Left ventricle myocardium inferior (tissue), 1 donor: Measurements from ENCODE around the gene FAM174C. TPM values are rescaled to one million over a fixed set of nuclear protein-coding genes. Genes with fewer than 3 reads are reported as not detected.

Experiments
- DNase-seq: peaks from one replicate; pipeline ENCODE4 v3.0.0-alpha.2; 2020
- H3K27ac ChIP-seq: fragments of 200-600 bp; replicated peaks from 2 replicates; pipeline ENCODE4 v1.8.0; 2021
- H3K27me3 ChIP-seq: fragments of 200-600 bp; 2 replicates; pipeline ENCODE4 v1.8.0; 2021; ENCODE audit warnings: low read depth
- H3K36me3 ChIP-seq: fragments of 200-600 bp; 2 replicates; pipeline ENCODE4 v1.8.0; 2021
- H3K4me1 ChIP-seq: fragments of 200-600 bp; 2 replicates; pipeline ENCODE4 v1.8.0; 2021
- H3K4me3 ChIP-seq: fragments of 200-600 bp; 2 replicates; pipeline ENCODE4 v1.8.0; 2021; ENCODE audit warnings: mild to moderate bottlenecking, moderate library complexity
- H3K9me3 ChIP-seq: fragments of 200-600 bp; replicated peaks from 2 replicates; pipeline ENCODE4 v1.8.0; 2021
- CTCF ChIP-seq: fragments of 200-600 bp; IDR thresholded peaks from 2 replicates; pipeline ENCODE4 v1.8.0; 2021; ENCODE audit warnings: antibody characterized with exemption, mild to moderate bottlenecking, borderline replicate concordance
- intact Hi-C: fragments of 100-400 bp; cut with micrococcal nuclease; formaldehyde crosslinking; loops from one replicate; pipeline ENCODE4 v1.11.0; 2022
- total RNA-seq: library from RNA; stranded (reverse); fragmentation: NEBNext Ultra II Directional; extraction: Animal tissue kit (Norgen Biotek cat#: 25700); gene quantifications from one replicate; pipeline ENCODE4 v1.2.1, GENCODE V29; 2021
- donor health status: DM: no; HTN: yes; CAD: no; lungs with severe emphysema.

The FAM174C gene
- total RNA-seq, 1 donor from 2014 or later, result 12.4 TPM

GRCh38 chr19:1252221-1252820, 23.0 kb upstream of the FAM174C start:
- Histone ChIP-seq H3K4me1 (peaks cover 85% of the 10 kb centered on the region), H3K9me3 (no peaks in the 10 kb centered on the region), H3K36me3 (peaks cover 64% of the 10 kb centered on the region), H3K27me3 (no peaks in the 10 kb centered on the region), H3K27ac (peak overlapping the region; percentile 100), H3K4me3 (peak overlapping the region; percentile 93)
- no peak for TF ChIP-seq CTCF
- peak; percentile 90 for DNase-seq
- intact Hi-C loops, result no loop called here

GRCh38 chr19:1252821-1253513, 22.4 kb upstream of the FAM174C start:
- peak; percentile 91 for DNase-seq
- Histone ChIP-seq H3K27me3 (no peaks in the 10 kb centered on the region), H3K27ac (peak overlapping the region; percentile 100), H3K36me3 (peaks cover 70% of the 10 kb centered on the region), H3K4me1 (peaks cover 85% of the 10 kb centered on the region), H3K4me3 (peak overlapping the region; percentile 93), H3K9me3 (no peaks in the 10 kb centered on the region)
- intact Hi-C loops, result no loop called here
- peak; percentile 39 for TF ChIP-seq CTCF

GRCh38 chr19:1253514-1254080, 21.7 kb upstream of the FAM174C start:
- H3K4me3 ChIP-seq, result peak overlapping the region; percentile 93
- peaks cover 74% of the 10 kb centered on the region for H3K36me3 ChIP-seq
- H3K27me3 ChIP-seq, result no peaks in the 10 kb centered on the region
- no peak for TF ChIP-seq CTCF
- H3K4me1 ChIP-seq, result peaks cover 87% of the 10 kb centered on the region
- peak overlapping the region; percentile 100 for H3K27ac ChIP-seq
- DNase-seq, result no peak
- no peaks in the 10 kb centered on the region for H3K9me3 ChIP-seq
- intact Hi-C loops, result no loop called here

- no peaks in the 10 kb centered on the region for H3K9me3 ChIP-seq
Measured at GRCh38 chr19:1254081-1254527, 21.2 kb upstream of the FAM174C start.

More at GRCh38 chr19:1254081-1254527, 21.2 kb upstream of the FAM174C start:
- DNase-seq, result no peak
- Histone ChIP-seq H3K27me3 (no peaks in the 10 kb centered on the region), H3K4me3 (peak overlapping the region; percentile 93), H3K4me1 (peaks cover 90% of the 10 kb centered on the region), H3K36me3 (peaks cover 74% of the 10 kb centered on the region), H3K27ac (peak overlapping the region; percentile 100)
- intact Hi-C loops, result no loop called here
- TF ChIP-seq CTCF, result no peak
